Left lobe of liver (tissue), 2 donors: ENCODE results near the gene TRPV2. TPM values are rescaled to one million over a fixed set of nuclear protein-coding genes. Genes with fewer than 3 reads are reported as not detected.

Experiments used
- ATAC-seq: fragments of 200-7000 bp; cut with Tn5 transposase; one replicate; pipeline ENCODE4 v1.9.1; 2020; ENCODE audit warnings: mild to moderate bottlenecking, moderate library complexity
- DNase-seq: peaks from one replicate; pipeline ENCODE4 v3.0.0-alpha.2; 2020; ENCODE audit warnings: low spot score
- total RNA-seq: library from RNA; stranded (reverse); gene quantifications from one replicate; pipeline ENCODE4 v1.2.1, GENCODE V29; 2021
- donor health status: DM: no; HTN: no; CAD: no; lungs with moderate emphysema.
- donor health status: DM: no; HTN: yes; CAD: no.

The TRPV2 gene
- total RNA-seq, 1 donor from 2014 or later, result 3.1 TPM

DNA sequence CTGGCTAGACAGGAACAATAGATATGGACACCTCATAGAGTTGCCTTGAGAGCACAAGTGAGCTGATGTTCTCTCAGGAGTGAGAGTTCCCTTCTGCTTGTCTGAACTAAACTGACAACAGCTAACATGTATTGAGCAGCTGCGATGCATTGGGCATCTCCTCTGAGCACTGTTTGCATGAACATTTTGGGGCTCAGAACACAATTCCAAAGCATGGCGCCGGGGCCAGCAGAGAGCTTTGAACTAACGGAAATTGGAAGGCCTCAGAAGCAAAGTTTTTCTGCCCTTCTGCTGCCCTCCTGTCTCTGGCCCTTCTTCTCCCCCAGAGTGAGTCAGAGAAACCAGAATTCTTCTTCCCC lies 38.1 kb downstream of the TRPV2 start:
- DNase-seq (no peak), ATAC-seq (no peak)

DNA sequence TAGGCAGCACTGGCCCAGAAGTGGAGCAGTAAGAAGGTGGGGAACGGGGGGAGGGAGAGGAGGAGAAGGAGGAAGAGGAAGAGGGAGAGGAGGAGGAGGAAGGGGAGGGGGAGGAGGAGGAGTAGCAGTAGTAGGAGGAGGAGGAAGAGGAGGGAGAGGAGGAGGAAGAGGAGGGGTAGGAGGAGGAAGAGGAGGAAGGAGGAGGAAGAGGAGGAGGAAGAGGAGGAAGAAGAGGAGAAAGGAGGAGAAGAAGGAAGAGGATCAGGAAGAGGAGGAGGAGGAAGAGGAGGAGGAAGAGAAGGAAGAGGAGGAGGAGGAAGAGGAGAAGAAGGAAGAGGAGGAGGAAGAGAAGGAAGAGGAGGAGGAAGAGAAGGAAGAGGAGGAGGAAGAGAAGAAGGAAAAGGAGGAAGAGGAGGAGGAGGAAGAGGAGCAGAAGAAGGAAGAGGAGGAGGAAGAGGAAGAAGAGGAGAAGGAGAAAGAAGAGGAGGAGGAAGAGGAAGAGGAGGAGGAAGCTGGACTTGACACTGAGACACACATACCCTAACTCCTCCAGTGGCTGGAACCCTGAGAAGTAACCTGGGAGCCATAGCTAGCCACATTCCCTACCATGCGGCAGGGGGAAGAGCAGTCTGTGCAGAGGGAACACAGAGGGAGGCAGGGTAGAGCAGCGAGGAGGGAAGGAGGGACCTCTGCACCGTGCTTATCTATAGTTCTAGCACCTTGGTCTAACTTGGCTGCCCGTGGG lies 40.8 kb downstream of the TRPV2 start:
- no peak for ATAC-seq
- DNase-seq, result no peak

DNA sequence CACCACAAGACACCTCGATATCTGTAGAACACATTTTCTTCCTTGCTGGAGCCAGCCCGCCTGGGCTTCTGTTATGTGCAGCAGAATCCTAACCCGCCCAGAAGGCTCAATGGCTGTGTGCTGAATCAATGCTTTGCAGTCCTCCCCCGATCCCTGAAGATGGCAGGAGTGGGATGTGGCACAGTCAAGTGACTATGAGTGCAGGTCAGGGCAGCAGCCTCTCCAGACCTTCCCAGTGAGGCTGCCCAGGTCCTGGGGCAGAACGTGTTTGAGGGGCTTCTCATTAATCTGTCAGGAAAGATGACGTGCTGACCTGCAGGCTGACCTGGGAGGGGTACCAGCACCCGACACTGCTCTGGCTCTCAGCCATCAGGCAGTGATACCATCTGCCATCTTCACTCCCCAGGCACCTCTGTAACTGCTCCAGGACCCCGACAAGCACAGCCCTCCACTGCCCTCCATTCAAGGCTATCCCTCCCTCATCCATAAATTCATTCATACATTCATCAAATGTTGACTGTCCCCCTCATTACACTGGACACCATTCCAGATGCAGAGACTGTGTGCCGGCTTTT lies 41.5 kb downstream of the TRPV2 start:
- DNase-seq, result no peak
- no peak for ATAC-seq

DNA sequence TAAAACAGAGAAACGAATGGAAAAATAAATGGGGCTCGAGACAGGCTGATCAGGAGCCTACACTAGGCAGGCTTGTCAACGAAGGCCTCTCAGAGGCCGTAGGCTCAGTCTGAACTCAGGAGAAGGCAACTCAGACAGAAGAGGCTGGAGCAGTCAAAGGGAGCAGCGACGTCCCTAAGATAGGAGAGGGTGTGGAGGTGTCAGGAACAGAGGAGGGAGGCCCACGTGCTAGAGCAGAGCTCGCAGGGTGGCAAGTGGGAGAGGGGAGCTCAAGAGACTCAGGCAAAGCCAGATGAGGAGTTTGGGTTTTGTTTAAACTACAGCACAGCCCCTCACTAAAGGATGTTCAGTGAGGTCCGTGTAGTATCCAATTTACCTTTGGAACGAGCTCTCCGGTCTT lies 43.9 kb downstream of the TRPV2 start:
- ATAC-seq (no peak), DNase-seq (no peak)

DNA sequence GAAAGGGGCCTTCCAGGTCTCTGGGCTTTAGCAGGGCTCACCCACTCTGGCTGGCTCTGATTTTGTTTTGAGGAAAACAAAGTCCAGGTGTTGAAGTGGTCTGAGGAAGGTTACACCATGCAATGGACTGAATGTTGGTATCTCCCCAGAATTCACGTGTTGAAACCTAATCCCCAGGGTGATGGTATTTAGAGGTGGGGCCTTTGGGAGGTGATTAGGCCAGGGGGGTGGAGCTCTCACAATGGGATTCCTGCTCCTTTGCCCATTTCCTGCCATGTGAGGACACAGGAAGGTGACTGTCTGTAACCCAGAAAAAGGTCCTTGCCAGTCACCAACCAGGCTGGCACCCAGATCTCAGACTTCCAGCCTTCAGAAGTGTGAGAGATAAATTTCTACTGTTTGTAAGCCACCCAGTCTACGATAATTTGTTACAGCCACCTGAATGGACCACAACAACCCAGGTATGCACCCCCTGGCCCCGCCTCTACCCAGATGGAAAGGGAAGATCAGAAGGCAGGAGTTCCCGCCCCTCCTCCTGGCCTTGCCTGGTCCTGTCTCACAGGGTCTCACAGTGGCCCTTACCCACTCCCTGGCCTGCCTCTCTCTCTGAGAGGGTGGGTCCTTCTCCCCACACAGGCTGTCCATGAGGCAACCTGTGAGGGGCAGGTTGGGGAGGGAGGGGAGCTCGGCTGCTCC lies 44.6 kb downstream of the TRPV2 start:
- DNase-seq (no peak), ATAC-seq (no peak)

DNA sequence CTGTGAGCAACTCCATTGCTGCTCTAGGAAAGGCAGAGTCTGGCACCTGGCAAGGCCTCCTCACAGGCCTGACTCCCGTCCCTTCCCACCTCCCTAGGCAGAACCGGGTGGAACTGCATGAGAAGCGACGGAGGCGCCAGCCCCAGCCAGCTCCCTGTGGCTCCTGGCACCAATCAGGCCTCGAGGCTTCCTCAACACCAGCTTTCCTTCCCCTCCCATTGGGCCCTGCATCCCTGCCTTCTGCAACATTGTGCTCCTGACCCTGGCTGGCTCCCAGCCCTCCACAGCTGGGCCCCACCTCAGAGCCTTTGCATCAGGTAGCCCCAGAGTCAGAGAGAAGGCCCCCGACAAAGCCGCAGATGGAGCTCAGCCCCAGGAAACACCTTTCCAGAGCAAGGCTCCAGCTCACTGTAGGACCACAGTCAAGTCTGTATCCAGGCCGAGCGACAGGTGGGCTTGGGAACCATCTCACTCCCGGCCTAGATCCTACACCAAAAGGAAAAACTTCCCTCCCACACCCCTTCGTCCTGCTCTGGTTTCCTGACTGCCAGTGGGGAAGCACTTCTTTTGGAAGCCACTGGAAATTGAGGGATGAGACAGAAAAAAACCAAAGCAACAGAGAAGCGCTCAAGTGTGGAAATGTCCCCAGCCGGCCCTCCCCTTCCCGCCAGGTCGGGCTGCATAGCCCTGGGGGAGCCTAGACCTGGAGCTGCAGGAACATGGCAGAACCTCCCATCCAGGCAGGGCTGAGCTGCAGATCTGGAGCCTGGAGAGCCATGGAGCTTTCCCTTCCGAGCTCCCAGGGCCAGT lies 45.6 kb downstream of the TRPV2 start:
- no peak for ATAC-seq

DNA sequence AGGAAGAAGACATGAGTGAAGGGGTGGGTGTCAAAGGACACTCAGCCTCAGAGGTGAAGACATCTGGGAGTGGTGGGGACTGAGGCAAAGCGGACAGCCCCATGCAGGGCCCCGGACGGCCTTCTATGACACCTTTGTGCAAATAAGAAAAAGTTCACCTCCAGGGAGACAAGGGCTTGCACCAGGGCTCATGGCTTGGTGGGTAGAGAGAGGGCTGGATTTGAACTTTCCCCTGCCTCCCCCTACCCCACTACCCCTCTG lies 46.2 kb downstream of the TRPV2 start:
- ATAC-seq (no peak), DNase-seq (no peak)

More for the DNA sequence above, 45.6 kb downstream of the TRPV2 start:
- DNase-seq, result no peak

DNA sequence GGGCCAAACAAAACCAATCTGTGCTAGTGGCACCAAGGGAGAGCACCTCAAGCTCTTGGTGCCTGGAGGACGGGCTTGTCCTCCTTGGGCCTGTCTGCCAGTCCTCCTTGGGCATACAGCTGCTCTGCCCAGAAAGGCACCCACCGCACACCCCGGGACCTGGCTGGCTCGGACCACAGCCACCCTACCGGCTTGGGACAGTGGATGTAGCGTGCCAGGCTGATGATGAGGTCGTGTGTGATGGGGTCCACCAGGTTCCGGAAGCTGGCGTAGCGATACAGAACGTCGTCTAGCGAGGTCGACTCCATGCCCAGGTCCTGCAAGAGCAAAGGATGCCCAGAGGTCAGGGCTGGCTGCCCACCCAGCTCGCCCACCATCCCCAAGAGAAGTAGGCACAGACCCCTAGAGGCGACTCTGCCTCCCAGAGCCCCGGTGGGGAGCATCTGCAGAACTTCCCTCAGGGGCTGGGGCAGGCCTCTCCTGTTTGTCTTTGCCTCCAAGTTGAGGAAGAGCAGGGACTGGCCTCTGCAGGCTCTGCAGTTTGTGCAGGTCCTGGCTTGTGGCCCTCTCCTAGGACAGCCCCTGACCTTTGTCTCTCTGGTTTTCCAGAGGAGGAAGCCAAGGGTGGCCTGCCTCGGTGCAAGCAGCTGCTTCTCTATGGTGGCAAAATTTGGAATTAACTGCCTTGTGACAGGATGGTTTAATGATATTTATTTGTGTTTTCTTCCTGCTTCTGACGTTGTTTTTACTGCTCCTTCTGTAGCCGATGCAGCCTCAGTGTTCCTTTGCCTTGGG lies 46.9 kb downstream of the TRPV2 start:
- ATAC-seq, result peak; percentile 81

DNA sequence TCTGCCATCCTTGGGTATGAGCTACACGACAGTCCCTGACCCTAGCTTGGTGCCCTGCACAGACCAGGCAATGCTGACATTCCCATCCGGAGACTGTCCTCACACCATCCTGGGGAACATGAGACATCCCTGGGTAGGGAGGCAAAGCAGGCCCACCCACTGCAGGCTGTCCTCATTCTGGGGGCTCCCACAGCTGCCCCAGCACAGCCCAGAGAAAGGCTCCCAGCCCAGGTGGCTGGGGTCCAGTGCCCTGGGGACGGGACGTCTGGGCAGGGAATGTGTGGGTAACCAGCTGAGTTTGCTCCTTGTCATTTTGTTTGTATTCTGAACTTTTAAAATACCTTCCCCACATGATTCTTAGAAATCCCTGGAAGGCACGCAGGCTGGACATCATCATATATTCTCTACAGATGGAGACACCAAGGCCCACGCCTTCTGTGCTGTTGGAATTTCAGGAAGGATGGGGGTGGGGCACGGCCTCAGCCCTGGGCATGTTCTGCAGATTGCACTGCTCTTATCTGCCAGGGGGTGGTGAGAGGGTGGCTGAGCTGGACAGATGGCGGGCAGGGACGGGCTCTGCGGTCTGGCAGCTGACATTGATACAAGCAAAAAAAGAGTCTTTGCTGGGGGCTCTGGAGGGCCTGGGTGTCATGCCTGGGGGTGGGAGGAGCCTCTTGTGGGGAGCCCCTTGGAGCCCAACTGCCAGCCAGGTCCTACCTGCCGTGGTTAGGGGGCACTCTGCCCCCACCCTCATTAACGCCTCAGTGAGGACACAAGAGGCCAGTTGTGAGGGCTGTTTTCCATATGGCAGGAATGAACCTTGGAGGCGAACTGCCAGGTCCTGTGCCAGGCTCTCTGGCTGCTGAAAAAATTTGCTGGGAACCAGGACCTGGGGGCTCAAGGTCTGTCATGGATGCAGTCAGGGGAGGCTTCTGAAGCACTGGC lies 48.3 kb downstream of the TRPV2 start:
- DNase-seq (no peak), ATAC-seq (peak; percentile 22)

More for the DNA sequence above, 46.9 kb downstream of the TRPV2 start:
- no peak for DNase-seq

DNA sequence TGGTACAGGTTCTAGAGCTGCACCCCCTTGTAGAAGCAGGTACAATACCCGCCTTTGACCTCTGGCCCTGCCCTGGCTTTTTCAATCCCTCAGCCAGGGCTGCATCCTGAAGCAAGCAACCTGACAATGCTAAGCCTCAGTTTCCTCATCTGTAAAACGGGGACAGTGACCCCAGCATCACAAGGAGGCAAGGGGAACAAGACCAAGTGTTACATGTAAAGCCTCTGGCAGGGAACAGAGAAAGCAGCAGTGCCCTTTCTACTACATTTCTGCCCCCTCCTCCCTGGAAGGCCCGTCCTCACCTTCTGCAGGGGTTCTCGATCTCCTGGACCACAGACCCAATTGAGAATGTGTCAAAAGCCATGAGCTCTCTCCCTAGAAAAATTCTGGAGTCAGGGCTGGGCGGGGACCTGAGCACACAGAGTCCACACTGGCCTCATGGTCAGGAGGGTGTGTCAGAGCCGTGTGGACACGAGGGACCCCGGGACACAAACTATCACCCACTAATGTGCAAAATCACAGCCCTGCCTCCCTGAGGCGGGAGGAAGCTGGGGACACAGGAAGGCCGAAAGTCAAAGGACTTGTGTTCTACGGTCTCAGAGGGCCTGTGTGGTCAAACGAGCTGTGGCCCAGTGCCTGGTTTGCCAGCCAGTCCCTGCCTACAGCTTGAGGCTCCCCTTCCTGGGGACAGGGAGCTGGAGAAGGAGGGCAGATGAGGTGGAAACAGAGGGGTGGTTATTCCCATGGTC lies 49.1 kb downstream of the TRPV2 start:
- no peak for DNase-seq
- ATAC-seq, result no peak

DNA sequence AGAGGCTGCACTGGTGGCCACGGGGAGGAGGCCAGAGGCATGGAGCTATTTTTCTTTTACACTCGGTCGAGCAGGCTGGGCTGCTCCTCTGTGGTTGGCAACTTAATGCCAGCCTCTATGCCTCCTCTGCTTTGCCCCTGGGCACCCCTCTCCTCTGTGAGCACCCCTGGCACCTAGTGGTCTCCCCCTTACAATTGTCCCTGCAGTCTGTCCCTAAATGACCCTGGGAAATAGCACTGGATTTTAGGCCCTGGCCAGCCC lies 49.6 kb downstream of the TRPV2 start:
- DNase-seq (no peak), ATAC-seq (no peak)

DNA sequence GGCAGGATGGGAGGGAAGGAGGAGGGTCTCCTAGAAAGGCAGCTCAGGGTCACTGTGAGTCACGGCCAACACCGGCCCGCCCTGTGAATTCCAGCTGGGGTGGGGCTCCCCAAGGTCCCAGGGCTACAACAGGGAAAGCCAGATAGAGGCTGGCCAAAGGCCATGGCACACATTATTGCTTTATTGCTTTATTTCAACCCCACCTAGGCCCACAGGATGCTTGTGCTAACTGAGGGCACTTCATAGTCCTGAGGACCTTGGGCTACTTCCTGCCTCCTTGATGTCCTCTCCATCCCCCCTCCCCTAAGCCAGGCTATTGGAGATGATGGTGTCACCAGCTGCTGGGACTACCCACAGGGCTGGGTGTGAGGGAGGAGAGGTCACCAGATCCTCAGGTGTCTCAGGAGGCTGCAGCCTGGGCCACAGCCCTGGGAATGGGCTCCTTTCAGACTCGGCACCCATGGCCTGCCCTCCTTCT lies 50.5 kb downstream of the TRPV2 start:
- no peak for ATAC-seq
- DNase-seq, result no peak

DNA sequence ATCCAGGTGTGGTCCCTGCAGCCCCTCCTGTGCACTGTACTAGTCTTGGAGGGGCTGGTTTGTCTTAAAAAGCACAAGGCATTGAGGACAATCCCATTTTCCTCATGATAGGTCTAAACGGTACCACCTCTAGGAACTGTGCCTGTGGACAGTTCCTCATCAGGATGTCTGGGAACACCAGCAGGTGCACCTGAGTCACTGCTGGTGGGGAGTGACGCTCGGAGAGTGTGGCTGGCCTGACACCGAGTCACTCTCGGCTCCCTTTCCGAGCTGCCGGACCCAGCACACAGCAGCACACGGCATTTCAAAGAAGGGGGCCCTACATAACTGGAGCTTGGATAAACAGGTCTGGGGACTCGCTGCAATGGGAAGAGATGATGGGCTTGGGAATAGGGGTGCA lies 51.0 kb downstream of the TRPV2 start:
- DNase-seq (no peak), ATAC-seq (no peak)

DNA sequence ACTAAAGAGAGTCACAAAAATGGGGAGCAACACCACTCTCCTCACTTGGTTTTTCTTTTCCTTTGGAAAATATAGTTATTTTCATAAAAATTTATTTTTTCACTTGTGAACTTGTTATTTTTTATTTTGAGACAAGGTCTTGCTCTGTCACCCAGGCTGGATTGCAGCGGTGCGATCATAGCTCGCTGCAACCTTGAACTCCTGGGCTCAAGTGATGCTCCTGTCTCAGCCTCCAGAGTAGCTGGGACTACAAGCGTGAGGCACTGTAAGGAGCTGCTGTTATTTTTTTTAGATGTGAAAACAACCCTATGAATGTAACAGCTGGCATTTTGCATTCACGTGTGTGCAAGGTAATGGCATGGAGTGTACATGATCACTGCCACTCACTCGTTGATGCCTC lies 51.7 kb downstream of the TRPV2 start:
- ATAC-seq (no peak), DNase-seq (no peak)

DNA sequence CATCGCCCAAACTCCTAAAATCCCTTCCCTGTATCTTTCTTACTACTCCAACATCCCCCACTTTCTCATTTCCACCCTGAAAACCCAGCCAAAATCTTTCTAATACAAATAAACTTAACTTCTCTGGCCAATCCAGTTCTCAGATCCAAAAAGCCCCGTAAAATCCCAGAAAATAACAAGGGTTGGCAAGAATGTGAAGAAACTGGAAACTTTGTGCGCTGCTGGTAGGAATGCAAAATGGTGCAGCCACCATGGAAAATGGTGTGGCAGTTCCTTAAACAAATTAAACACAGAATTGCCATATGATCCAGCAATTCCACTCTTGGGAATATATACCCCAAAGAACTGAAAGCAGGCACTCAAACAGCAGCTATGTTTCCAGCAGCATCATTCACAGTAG lies 52.5 kb downstream of the TRPV2 start:
- no peak for DNase-seq
- ATAC-seq, result no peak

DNA sequence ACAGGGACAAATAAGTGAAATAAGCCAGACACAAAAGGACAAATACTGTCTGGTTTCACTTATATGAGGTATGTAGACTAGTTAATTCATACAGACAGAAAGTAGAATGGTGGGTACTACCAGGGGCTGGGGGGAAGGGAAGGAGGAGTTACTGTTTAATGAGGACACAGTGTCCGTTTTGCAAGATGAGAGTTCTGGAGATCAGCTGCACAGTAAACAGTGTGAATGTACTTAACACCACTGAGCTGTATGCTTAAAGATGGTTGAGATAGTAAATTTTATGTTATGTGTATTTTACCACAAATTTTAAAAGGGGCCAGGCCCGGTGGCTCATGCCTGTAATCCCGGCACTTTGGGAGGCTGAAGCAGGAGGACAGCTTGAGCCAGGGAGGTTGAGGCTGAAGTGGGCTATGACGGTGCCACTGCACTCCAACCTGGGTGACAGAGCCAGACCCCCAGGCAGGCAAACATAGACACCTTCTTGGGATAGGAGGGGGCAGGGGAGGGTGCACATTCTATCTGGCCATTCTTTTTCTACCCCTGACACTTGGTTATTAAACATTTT lies 53.1 kb downstream of the TRPV2 start:
- ATAC-seq (no peak), DNase-seq (no peak)

DNA sequence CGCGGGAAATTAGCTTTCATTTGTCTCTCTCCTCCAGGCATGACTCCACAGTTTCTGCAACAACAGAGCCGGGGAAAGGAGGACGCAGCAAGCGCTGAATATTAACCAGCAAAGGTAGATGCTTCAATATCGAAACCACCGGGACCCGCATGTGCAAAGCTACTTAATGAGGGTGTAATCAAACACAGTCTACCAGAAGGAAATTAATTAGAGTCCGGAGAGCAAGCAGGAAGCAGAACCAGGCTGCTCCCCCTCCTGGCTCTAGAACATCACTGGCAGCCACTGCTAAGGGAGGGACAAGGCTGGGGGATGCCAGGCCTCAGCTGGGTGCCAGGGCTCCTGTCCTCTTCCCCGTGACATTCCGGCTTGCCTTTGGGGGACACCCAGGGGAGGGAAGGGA lies 54.9 kb downstream of the TRPV2 start:
- no peak for ATAC-seq
- DNase-seq, result no peak

DNA sequence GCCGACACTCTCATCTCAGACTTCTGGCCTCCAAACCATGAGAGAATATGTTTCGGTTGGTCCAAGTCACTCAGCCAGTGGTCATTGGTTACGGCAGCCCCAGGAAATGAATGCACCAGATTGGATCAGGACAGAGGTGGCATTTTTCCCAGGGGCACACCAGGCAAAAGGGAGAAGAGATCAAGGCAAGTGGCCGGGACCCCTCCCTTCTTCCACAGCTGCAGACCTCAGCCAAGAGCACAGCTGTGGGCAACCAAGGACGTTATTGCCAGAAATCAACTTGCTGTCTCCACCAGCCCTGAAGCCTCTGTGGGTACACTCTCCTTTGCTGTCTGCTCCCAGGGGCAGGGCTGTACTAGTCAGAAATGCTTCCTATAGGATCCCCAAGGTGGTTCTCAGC lies 55.9 kb downstream of the TRPV2 start:
- ATAC-seq, result no peak

DNA sequence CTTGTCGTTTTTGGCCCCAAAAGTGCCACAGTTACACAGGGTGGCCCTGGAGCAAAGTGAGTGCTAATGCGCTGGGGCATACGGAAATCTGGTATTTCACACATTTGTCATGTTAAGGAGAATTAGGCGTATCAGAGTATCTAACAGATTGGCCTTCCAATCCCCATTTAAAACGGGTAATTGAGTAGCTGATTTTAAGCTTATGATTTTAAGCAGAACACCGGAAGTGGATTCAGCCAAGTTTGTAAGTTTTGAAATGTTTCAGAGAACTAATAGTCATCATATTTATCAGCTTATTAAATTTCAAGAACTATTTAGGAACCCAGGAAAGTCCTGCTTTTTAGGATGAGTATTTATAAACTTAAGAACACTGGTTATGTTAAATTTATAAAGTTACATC lies 57.2 kb downstream of the TRPV2 start:
- DNase-seq (no peak), ATAC-seq (no peak)

More for the DNA sequence above, 55.9 kb downstream of the TRPV2 start:
- no peak for DNase-seq
